HG03571 (cell line): ENCODE measurements around the gene BBLN.
"Not testable (repeated sequence)": the region's sequence is repeated elsewhere in the genome, so short reads cannot be mapped to it uniquely, and the experiment has no call there.

Source experiments
- ATAC-seq: cut with Tn5 transposase; IDR thresholded peaks from one replicate; pipeline ENCODE4 v1.9.1; 2021; ENCODE audit not compliant: unreplicated experiment

The BBLN gene

GRCh38 chr9:128162215-128163026 lies 2.4 kb downstream of the BBLN start:
- ATAC-seq = no peak

DNA sequence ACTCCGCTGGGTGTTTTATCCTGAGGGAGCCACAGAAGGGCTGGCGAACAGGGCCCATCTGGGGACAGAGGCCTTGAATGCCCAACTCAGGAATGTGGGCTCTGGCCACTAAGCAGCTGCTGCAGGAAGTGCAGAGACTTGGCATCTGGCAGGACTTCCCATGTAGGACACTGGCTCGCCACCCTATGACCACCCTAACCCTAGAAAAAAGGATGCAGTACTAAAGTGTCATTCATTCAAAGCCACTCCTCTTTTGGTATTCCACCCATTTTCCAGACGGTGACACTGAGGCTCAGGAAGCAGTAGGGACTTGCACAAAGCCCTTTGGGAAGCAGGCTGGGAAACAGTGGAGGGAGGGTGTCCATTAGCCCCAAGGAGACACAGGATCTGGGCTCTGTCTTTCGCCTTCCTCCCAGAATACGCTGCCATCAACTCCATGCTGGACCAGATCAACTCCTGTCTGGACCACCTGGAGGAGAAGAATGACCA lies 3.0 kb downstream of the BBLN start:
- no peak for ATAC-seq

DNA sequence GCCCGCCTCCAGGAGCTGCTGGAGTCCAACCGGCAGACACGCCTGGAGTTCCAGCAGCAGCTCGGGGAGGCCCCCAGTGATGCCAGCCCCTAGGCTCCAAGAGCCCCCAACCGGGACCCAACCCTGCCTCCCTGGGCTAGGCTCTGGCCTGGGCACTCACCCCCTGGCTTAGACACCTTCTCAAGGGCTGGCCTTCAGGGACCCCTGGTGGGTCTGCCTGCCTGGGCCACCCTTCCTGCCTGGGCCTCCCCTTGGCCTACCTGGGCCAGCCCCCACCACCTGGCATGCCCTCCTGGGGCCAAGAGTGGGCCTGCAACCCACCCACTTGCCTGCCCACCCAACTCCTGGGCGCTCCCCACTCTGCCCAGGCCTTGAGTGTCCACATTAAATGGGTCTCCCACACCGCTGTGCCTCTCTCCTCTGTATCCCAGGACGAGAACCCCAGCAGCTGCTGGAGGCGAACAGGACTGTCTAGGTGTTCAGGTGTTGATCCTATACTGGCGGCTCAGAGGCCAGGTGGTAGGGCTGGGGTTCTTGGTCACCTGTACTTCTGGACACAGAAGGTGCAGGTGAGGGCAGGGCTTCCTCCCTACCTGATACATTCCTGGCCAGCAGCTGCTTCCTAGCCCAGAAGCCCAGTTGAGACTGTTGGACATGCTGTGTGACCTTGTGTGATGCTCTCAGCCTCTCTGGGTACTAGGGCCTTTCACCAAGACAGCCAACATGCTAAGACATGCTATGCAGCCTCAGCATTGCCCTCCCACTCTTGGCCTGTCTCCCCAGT lies 3.6 kb downstream of the BBLN start:
- no peak for ATAC-seq

GRCh38 chr9:128164307-128164885 lies 4.3 kb downstream of the BBLN start:
- ATAC-seq = no peak

DNA sequence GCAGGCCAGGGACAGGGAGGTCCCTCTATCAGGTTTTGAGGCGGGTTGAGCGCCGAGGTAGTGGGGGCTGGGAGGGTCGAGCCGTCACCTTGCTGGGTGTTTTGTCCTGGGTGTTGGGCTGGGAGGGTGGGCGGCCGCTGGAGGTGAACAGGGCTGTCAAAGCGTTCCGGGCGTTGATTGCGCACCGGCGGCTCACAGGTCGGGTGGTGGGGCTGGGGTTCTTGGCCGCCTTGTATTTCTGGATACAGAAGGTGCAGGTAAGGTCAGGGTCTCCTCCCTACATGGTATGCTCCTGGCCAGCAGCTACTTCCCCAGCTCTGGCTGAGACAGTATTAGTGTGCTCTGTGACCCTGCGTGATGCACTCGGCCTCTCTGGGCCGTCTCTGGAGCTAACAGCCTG lies 6.1 kb downstream of the BBLN start:
- no peak for ATAC-seq

DNA sequence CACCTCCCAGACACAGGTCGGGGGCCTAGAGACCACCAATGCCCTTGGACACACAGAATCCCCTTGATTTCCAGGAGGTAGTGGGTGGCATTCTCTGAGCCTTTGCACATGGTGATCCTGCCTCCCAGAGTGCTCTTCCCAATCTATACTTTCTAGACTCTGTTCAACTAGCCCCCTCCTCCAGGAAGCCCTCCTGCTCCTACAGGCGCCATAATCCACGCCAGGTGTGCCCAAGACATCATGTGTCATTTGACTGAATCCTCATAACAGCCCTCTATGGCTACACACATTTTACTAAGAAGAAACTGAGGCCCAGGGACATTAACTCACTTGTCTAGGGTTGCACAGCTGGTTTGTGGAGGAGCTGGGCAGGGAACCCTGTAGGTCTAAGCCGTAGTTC lies 7.1 kb downstream of the BBLN start:
- no peak for ATAC-seq

DNA sequence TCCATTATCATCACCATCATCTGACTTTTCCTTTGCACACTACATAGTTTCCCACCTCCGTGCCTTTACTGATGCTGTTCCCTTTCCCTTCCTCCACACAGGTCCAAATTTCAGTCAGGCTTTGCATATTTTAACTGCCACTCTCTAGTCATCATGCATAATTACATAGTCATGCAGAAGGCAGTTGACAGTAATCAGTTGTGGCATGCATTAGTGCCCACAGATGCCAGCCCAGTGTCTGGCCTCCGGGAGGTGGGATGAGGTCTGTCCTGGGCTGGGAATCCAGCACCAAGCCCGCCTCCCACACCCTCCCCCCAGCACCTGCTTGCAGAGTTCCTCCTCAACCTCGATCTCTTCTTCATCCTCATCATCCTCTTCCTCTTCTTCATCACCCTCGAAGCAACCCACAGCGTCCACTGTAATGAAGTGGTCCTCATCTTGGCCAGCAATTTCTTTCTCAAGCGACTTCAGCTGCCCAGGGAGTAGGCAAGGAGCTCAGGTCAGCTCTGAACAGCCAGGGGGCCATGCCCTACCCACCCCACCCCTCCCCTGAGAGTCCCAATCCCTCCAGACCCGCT lies 8.8 kb downstream of the BBLN start:
- no peak for ATAC-seq

DNA sequence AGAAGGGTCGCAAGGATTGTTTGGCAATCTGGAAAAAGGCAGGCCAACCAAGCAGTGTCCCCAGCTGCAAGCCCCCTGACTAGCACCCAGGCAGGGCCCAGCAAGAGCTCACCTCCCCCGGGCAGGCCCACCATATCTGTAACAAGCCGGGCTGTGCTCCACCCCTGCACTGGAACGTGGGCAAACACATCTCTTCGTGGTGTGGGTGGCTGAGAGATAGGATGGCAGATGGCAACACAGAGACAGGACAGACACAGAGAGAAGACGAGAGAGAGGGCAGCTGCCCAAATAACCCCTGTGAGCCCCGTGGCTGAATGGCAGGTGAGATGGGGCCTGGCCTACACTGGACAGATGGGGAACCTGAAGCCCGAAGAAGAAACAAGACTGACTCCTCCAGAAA lies 9.4 kb downstream of the BBLN start:
- ATAC-seq = no peak

GRCh38 chr9:128169925-128170324 lies 9.9 kb downstream of the BBLN start:
- ATAC-seq = no peak

GRCh38 chr9:128174062-128174461 lies 14.0 kb downstream of the BBLN start:
- ATAC-seq = no peak

GRCh38 chr9:128175102-128175563 lies 15.1 kb downstream of the BBLN start:
- ATAC-seq = no peak

DNA sequence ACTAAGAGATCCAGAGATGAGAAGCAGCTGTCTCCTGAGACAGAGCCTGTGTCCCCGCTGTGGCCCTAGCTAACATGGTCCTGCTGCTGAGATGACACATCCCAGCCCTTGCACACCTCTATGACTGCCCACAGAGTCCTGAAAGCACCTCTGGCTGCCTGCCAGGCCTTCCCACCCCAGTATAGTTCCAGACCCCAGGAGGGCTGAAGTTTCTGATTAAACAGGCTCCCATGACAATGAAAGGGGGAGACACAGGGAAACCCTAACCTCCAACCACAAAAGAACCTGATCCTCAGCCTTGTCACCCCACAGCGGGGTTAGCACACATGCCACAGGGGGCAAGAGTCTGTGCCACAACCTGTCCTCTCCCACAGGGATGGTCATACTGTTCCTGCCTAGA lies 15.7 kb downstream of the BBLN start:
- no peak for ATAC-seq

GRCh38 chr9:128178806-128179431 lies 18.9 kb downstream of the BBLN start:
- ATAC-seq = no peak

DNA sequence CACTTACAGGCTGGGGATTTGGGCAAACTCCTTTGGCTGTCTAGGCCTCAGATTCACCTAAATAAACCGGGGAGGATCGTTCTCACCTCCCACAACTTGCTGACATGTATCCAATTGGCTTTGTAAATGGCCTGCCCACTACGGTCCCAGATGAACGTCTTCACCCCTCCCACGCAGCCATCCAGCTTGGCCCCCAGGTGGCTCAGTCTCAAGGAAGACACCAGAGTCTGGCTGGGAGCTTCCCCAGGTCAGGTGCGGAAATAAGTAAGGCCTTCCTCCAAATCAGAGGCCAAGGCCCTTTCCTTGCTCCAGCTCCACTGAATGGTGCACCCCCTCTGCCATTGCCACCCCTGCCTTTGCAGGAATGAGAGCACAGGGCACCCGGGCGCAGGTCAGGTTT lies 19.9 kb downstream of the BBLN start:
- ATAC-seq = no peak

DNA sequence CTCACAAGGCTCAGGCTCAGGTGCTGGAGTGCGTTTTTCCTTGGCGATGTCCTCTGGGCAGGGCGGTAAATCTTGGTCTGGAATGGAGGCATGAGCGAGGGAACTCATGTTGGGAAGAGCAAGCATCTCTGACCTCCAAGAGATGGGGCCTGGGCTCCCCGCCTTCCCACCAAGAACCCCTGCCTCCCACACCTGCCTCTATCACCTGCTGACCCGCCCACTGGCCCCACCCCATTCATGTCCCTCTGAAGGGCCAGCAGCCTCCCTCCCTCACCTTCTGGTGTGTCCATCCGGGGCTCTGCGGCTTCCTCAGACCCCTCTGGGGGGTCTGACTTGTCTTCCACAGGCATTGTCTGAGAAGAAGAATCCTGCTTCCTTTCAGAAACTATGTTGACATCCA lies 20.4 kb downstream of the BBLN start:
- ATAC-seq = no peak

- ATAC-seq = not testable (repeated sequence)
These were observed 21.4 kb downstream of the BBLN start for GRCh38 chr9:128181480-128181879.

DNA sequence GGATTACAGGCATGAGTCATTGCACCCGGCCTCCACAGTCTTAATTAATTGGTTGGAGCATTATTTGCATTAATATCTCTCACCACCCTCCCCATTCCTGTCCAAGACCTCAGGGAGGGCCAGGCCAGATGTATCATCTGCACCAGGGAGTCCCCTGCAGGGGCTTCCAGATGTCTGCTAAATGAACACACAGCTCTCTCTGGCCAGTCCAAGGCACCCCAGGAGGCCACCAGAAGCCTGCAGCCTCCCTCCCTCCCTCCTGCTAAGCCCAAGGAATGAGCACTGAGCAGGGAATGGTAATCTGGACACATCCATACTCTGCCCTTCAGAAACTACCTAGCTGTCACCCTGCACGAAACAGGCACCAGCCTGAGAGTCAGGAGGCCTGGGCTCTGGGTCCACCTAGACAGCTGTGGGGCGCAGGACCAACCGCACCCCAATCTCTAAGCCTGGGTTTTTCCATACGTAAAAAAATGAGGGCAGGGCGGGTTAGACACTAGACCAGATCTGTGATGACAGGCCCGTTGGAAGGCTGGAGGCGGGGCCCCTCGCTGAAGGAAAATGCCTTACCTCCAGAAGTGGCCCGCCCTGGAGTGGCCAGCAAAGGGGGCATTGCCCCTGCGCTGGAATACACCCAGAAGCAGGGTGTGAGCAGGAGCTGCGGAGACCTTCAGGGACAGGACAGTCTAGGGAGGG lies 23.0 kb downstream of the BBLN start:
- ATAC-seq = no peak

- no peak for ATAC-seq
These were observed 26.2 kb downstream of the BBLN start for GRCh38 chr9:128185979-128186965.

- ATAC-seq = no peak
These were observed 27.3 kb downstream of the BBLN start for GRCh38 chr9:128187361-128187760.
